Measurements from ENCODE around the gene PPP1R12A.

DNA sequence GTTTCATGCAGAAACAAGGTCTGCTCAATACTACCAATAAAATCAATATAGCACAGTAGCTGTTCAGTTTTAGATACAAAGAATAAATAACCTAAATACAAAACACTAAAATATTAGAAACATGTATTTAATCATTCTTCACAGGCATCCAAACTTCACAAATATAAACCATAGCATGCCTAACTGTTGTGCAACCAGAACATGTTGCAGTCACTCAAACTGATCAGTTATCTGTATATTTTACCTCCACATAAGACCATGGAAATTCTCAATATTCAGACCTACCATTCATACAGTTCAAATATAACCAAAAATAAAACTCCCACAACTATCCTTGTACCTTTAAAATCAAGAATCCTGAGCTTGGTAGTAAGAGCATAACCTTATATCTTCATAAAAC, 161.0 kb downstream of the PPP1R12A start:
- TF ChIP-seq YY1 (IDR thresholded peaks at IDR 0.05; ENCODE audit: insufficient read depth, insufficient read length) (no peak), ZNF274 (IDR thresholded peaks at IDR 0.05; ENCODE audit: low read depth, low read length) (no peak), SUZ12 (IDR thresholded peaks at IDR 0.05; ENCODE audit: extremely low read depth, insufficient read depth, insufficient read length) (no peak)

Data from NT2/D1 (cell line).